Measurements from ENCODE around the gene GNG2.

DNA sequence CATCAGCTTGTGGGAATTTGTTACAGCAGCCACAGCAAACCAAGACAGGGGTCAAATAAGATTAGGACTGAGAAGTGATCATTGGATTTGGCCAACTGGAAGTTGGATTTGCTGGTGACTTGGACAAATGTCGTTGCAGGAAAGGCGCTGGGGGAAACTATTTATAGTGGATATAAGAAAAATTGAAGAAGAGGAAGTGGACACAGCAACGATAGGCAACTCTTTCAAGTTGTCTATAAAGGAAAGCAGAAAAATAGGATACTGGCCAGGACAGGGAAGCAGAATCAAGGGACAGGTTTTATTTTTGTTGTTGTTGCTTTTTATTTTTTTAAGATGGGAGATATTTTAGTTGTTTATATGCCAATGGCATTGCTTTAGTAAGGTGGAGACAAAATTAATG is 72.8 kb downstream of the GNG2 start:
- no peak for TF ChIP-seq CTCF (IDR thresholded peaks at IDR 0.05)
- TF ChIP-seq EZH2 (IDR thresholded peaks at IDR 0.05), result no peak
- no peak for TF ChIP-seq EZH2phosphoT487 (IDR thresholded peaks at IDR 0.05)

Data from neural progenitor cell (in vitro differentiated cells).